Astrocyte of the spinal cord (primary cell): ENCODE results near the gene NECTIN1.
"Not testable (repeated sequence)": the region's sequence is repeated elsewhere in the genome, so short reads cannot be mapped to it uniquely, and the experiment has no call there.

Experiments
- DNase-seq: peaks from one replicate; pipeline ENCODE4 v3.0.0; 2011; ENCODE audit warnings: low read depth, low spot score
- H3K4me3 ChIP-seq: 2 replicates; pipeline ENCODE4 v1.5.1; 2011; ENCODE audit warnings: low read depth, mild to moderate bottlenecking, low read length, moderate library complexity
- CTCF ChIP-seq: IDR thresholded peaks from 2 replicates; pipeline ENCODE4 v1.5.1; 2012; ENCODE audit warnings: low read depth, mild to moderate bottlenecking, low read length, inconsistent platforms
- in situ Hi-C: cut with HindIII; loops from 2 replicates; pipeline ENCODE4 v1.10.0; 2017; ENCODE audit warnings: low sequenced_read_pairs

NECTIN1 gene

GRCh38 chr11:119599864-119600541, 129.0 kb downstream of the NECTIN1 start:
- in situ Hi-C loops = no loop called here
- no peak for TF ChIP-seq CTCF
- no peak for DNase-seq
- no peak overlapping the region for H3K4me3 ChIP-seq

GRCh38 chr11:119595941-119596340, 133.1 kb downstream of the NECTIN1 start:
- DNase-seq, H3K4me3 ChIP-seq, in situ Hi-C loops: not testable (repeated sequence)

- peak; percentile 81 for DNase-seq
- no peak for TF ChIP-seq CTCF
- H3K4me3 ChIP-seq = no peak overlapping the region
- in situ Hi-C loops = no loop called here
Observed at GRCh38 chr11:119594639-119595249, 134.3 kb downstream of the NECTIN1 start.

GRCh38 chr11:119593346-119593745, 135.7 kb downstream of the NECTIN1 start:
- in situ Hi-C loops = no loop called here
- no peak overlapping the region for H3K4me3 ChIP-seq
- TF ChIP-seq CTCF = no peak
- DNase-seq = no peak

- no peak for TF ChIP-seq CTCF
- DNase-seq = no peak
- in situ Hi-C loops = no loop called here
- H3K4me3 ChIP-seq = no peak overlapping the region
Observed at GRCh38 chr11:119592642-119593041, 136.4 kb downstream of the NECTIN1 start.

- DNase-seq = no peak
- in situ Hi-C loops = no loop called here
- no peak overlapping the region for H3K4me3 ChIP-seq
- TF ChIP-seq CTCF = no peak
Observed at GRCh38 chr11:119591836-119592310, 137.1 kb downstream of the NECTIN1 start.

GRCh38 chr11:119590651-119591351, 138.2 kb downstream of the NECTIN1 start:
- in situ Hi-C loops = no loop called here
- no peak for TF ChIP-seq CTCF
- DNase-seq = peak; percentile 27
- no peak overlapping the region for H3K4me3 ChIP-seq
